IMR-90 (cell line): ENCODE data around the gene PIEZO2. TPM values are rescaled to one million over a fixed set of nuclear protein-coding genes. Genes with fewer than 3 reads are reported as not detected.

Experiments
- ATAC-seq: fragments of 200-7000 bp; cut with Tn5 transposase; 2 replicates; pipeline ENCODE4 v1.9.1; 2020; ENCODE audit warnings: low read depth, mild to moderate bottlenecking, moderate library complexity
- BruUV-seq: library from RNA; stranded (reverse); fragments of 400-500 nt; replicated peaks from 2 replicates; lab custom pipeline; 2021; lab: Mats Ljungman, UMichigan
- CTCF ChIA-PET: fragments of 300-600 bp; formaldehyde crosslinking; extraction: SDS; loops from one replicate; lab custom pipeline; 2021; ENCODE audit warnings: antibody characterized with exemption; lab: Yijun Ruan, JAX
- POLR2A ChIA-PET: fragments of 300-600 bp; sonication (Branson Sonifier 250); formaldehyde crosslinking; loops from one replicate; lab custom pipeline; 2022; ENCODE audit warnings: antibody characterized with exemption; ENCODE audit not compliant: unreplicated experiment; lab: Charles Lee
- DNase-seq: peaks from one replicate; pipeline ENCODE4 v3.0.0; 2013
- H2AFZ ChIP-seq: replicated peaks from 2 replicates; pipeline ENCODE3; 2013; ENCODE audit warnings: low read length, mild to moderate bottlenecking; ENCODE audit not compliant: poor library complexity
- H2AK5ac ChIP-seq: 2 replicates; pipeline ENCODE4 v1.6.1; 2013; ENCODE audit warnings: low read depth, low read length, inconsistent platforms
- H2AK9ac ChIP-seq: replicated peaks from 2 replicates; pipeline ENCODE3; 2013; ENCODE audit warnings: mild to moderate bottlenecking, low read depth, low read length, moderate library complexity; ENCODE audit not compliant: poor library complexity
- H2BK120ac ChIP-seq: 2 replicates; pipeline ENCODE4 v1.6.1; 2013; ENCODE audit warnings: low read depth, low read length, inconsistent platforms
- H2BK15ac ChIP-seq: 3 replicates; pipeline ENCODE4 v1.6.1; 2013; ENCODE audit warnings: low read depth, low read length, inconsistent platforms
- H2BK20ac ChIP-seq: 2 replicates; pipeline ENCODE4 v1.6.1; 2013; ENCODE audit warnings: low read depth, mild to moderate bottlenecking, inconsistent platforms, low read length, moderate library complexity
- H2BK5ac ChIP-seq: 2 replicates; pipeline ENCODE4 v1.6.1; 2013; ENCODE audit warnings: mild to moderate bottlenecking, low read depth, low read length, inconsistent platforms; ENCODE audit not compliant: poor library complexity, severe bottlenecking
- H3K14ac ChIP-seq: replicated peaks from 2 replicates; pipeline ENCODE4 v1.6.1; 2013; ENCODE audit warnings: low read depth, low read length, inconsistent platforms
- H3K18ac ChIP-seq: 2 replicates; pipeline ENCODE4 v1.6.1; 2013; ENCODE audit warnings: low read depth, low read length, control low read depth
- H3K23ac ChIP-seq: 2 replicates; pipeline ENCODE4 v1.6.1; 2013; ENCODE audit warnings: low read depth, low read length, inconsistent platforms
- H3K27ac ChIP-seq: 2 replicates; pipeline ENCODE4 v1.5.1; 2013; ENCODE audit warnings: mild to moderate bottlenecking, control low read depth, low read length; ENCODE audit not compliant: insufficient read depth
- H3K27me3 ChIP-seq: 2 replicates; pipeline ENCODE4 v1.6.1; 2013; ENCODE audit warnings: low read length; ENCODE audit not compliant: control insufficient read depth, insufficient read depth
- H3K36me3 ChIP-seq: 2 replicates; pipeline ENCODE4 v1.6.1; 2013; ENCODE audit warnings: low read length, mixed read lengths; ENCODE audit not compliant: control insufficient read depth, insufficient read depth
- H3K4ac ChIP-seq: 2 replicates; pipeline ENCODE4 v1.6.1; 2013; ENCODE audit warnings: low read depth, low read length, inconsistent platforms
- H3K4me1 ChIP-seq: 2 replicates; pipeline ENCODE4 v1.6.1; 2013; ENCODE audit warnings: low read length, mixed read lengths; ENCODE audit not compliant: control insufficient read depth, insufficient read depth
- H3K4me2 ChIP-seq: 2 replicates; pipeline ENCODE4 v1.6.1; 2013; ENCODE audit warnings: low read depth, mild to moderate bottlenecking, control low read depth, low read length, moderate library complexity
- H3K4me3 ChIP-seq: 2 replicates; pipeline ENCODE4 v1.5.1; 2013; ENCODE audit warnings: low read depth, mild to moderate bottlenecking, control low read depth, low read length, moderate library complexity; ENCODE audit not compliant: insufficient read depth
- H3K56ac ChIP-seq: 2 replicates; pipeline ENCODE4 v1.6.1; 2013; ENCODE audit warnings: low read length, inconsistent platforms; ENCODE audit not compliant: insufficient read depth; ENCODE audit errors: extremely low read depth
- H3K79me1 ChIP-seq, 2 experiments: 2 replicates each; pipeline ENCODE4 v1.6.1; 2013; ENCODE audit warnings: low read length in 2 of 2, inconsistent platforms in 1 of 2, low read depth in 1 of 2
- H3K9ac ChIP-seq: 2 replicates; pipeline ENCODE4 v1.6.1; 2013; ENCODE audit warnings: low read depth, low read length, control low read depth
- H3K9me1 ChIP-seq: 2 replicates; pipeline ENCODE4 v1.6.1; 2013; ENCODE audit warnings: low read length, inconsistent platforms; ENCODE audit not compliant: insufficient read depth
- H3K9me3 ChIP-seq: 2 replicates; pipeline ENCODE4 v1.6.1; 2013; ENCODE audit warnings: low read length; ENCODE audit not compliant: control insufficient read depth, insufficient read depth
- H4K20me1 ChIP-seq: 2 replicates; pipeline ENCODE4 v1.6.1; 2013; ENCODE audit warnings: low read length, inconsistent platforms; ENCODE audit not compliant: insufficient read depth
- H4K5ac ChIP-seq: 2 replicates; pipeline ENCODE4 v1.6.1; 2013; ENCODE audit warnings: mild to moderate bottlenecking, low read depth, low read length, control low read depth
- H4K8ac ChIP-seq, 2 experiments: 2 replicates each; pipeline ENCODE4 v1.6.1; 2013; ENCODE audit warnings: low read depth in 2 of 2, low read length in 2 of 2, control low read depth in 1 of 2, inconsistent platforms in 1 of 2
- H4K91ac ChIP-seq: 2 replicates; pipeline ENCODE4 v1.6.1; 2013; ENCODE audit warnings: low read depth, low read length, inconsistent platforms; ENCODE audit not compliant: insufficient read depth
- BHLHE40 ChIP-seq: fragments of 150-350 bp; IDR thresholded peaks from 2 replicates; pipeline ENCODE4 v1.6.1; 2016; ENCODE audit warnings: mild to moderate bottlenecking, low read depth, low read length
- CEBPB ChIP-seq: IDR thresholded peaks from 2 replicates; pipeline ENCODE4 v1.6.1; 2012; ENCODE audit warnings: low read depth, low read length, improper control_type of control experiment
- CHD1 ChIP-seq: IDR thresholded peaks from 2 replicates; pipeline ENCODE4 v1.6.1; 2012; ENCODE audit warnings: low read depth, low read length, improper control_type of control experiment
- CTCF ChIP-seq: conservative IDR thresholded peaks from 2 replicates; pipeline ENCODE4 v1.5.1; 2012; ENCODE audit warnings: mild to moderate bottlenecking, low read depth, low read length, improper control_type of control experiment
- FOS ChIP-seq: fragments of 150-350 bp; IDR thresholded peaks from 2 replicates; pipeline ENCODE4 v1.6.1; 2016; ENCODE audit warnings: low read depth, low read length
- MAFK ChIP-seq: IDR thresholded peaks from 2 replicates; pipeline ENCODE4 v1.6.1; 2012; ENCODE audit warnings: low read depth, low read length, improper control_type of control experiment
- MXI1 ChIP-seq: IDR thresholded peaks from 2 replicates; pipeline ENCODE4 v1.6.1; 2012; ENCODE audit warnings: low read depth, mild to moderate bottlenecking, low read length, moderate library complexity, borderline replicate concordance
- NFE2L2 ChIP-seq: fragments of 150-350 bp; IDR thresholded peaks from 2 replicates; pipeline ENCODE4 v1.6.1; 2016; ENCODE audit warnings: low read depth, mild to moderate bottlenecking, low read length
- POLR2A ChIP-seq: IDR thresholded peaks from 2 replicates; pipeline ENCODE4 v1.6.1; 2012; ENCODE audit warnings: mild to moderate bottlenecking, low read depth, low read length
- RAD21 ChIP-seq: IDR thresholded peaks from 2 replicates; pipeline ENCODE4 v1.6.1; 2012; ENCODE audit warnings: low read length, improper control_type of control experiment
- RCOR1 ChIP-seq: IDR thresholded peaks from 2 replicates; pipeline ENCODE4 v1.6.1; 2012; ENCODE audit warnings: mild to moderate bottlenecking, low read length, improper control_type of control experiment; ENCODE audit not compliant: insufficient replicate concordance
- RFX5 ChIP-seq: IDR thresholded peaks from 2 replicates; pipeline ENCODE4 v1.8.0; 2012; ENCODE audit warnings: low read depth, mild to moderate bottlenecking, low read length, moderate library complexity
- WGBS, 2 experiments: methylation state at CpG; one replicate each; pipeline versions ENCODE4 v1.1.5 to v1.1.7; 2013; ENCODE audit warnings: missing lambda C conversion rate in 2 of 2; ENCODE audit not compliant: insufficient read length in 1 of 2; ENCODE audit errors: extremely low coverage in 2 of 2; 5-methylcytosine and 5-hydroxymethylcytosine counted together
- dilution Hi-C: fragments of 300-500 bp; cut with HindIII; formaldehyde crosslinking; loops from one replicate; pipeline ENCODE4 v1.14.3; 2018; ENCODE audit warnings: low sequenced_read_pairs; ENCODE audit not compliant: unreplicated experiment
- in situ Hi-C: fragments of 300-500 bp; cut with MboI; formaldehyde crosslinking; loops from 3 replicates; pipeline ENCODE4 v1.14.3; 2019; ENCODE audit warnings: low sequenced_read_pairs, inconsistent platforms, mixed read lengths
- intact Hi-C: fragments of 100-400 bp; cut with micrococcal nuclease; formaldehyde crosslinking; loops from 2 replicates; pipeline ENCODE4 v1.10.0; 2022
- polyA plus RNA-seq, 3 experiments: library from polyadenylated mRNA; depleted of rRNA; stranded (reverse); fragments of >200 nt; gene quantifications; 2 replicates each; pipeline ENCODE4 v1.2.3, GENCODE V29; 2012; ENCODE audit warnings: low replicate concordance in 1 of 3
- total RNA-seq: library from RNA; depleted of rRNA; stranded (reverse); fragments of >200 nt; gene quantifications from 2 replicates; pipeline ENCODE4 v1.2.3, GENCODE V29; 2012
- TF ChIP-seq, protein P1 (sequence below): fragments of 150-350 bp; IDR thresholded peaks from 2 replicates; pipeline ENCODE4 v1.6.1; 2016; ENCODE audit warnings: low read depth, mild to moderate bottlenecking, low read length, moderate library complexity, borderline replicate concordance
- TF ChIP-seq, protein P2 (sequence below): fragments of 150-350 bp; IDR thresholded peaks from 2 replicates; pipeline ENCODE4 v1.6.1; 2017; ENCODE audit warnings: mild to moderate bottlenecking, antibody characterized with exemption, low read length, low read depth

Gene PIEZO2
- total and polyA plus RNA-seq, 2 of the 4 experiments (the other 2 are of a cell fraction), result 2.4 to 4.1 TPM

GRCh38 chr18:10670856-10671255 lies 478.5 kb downstream of the PIEZO2 start:
- Histone ChIP-seq H2BK5ac (no peak overlapping the region), H3K56ac (no peak overlapping the region), H3K4me3 (no peak overlapping the region), H3K23ac (no peak overlapping the region), H3K27ac (no peak overlapping the region), H2BK120ac (no peak overlapping the region), H4K91ac (no peak overlapping the region), H2BK15ac (no peak overlapping the region), H3K4me1 (no peaks in the 10 kb centered on the region), H3K9me1 (no peaks in the 10 kb centered on the region), H3K4me2 (no peak overlapping the region), H3K18ac (no peak overlapping the region), H2AK5ac (no peak overlapping the region), H3K9me3 (no peaks in the 10 kb centered on the region), H3K14ac (no peak overlapping the region), H3K9ac (no peak overlapping the region), H4K5ac (no peak overlapping the region), H4K20me1 (no peaks in the 10 kb centered on the region), H2AK9ac (no peak overlapping the region), H2AFZ (peak overlapping the region; percentile 40), H3K4ac (no peak overlapping the region), H3K27me3 (peaks cover 4% of the 10 kb centered on the region), H4K8ac (no peak overlapping the region), H3K79me1 (no peaks in the 10 kb centered on the region), H2BK20ac (no peak overlapping the region), H3K36me3 (no peaks in the 10 kb centered on the region)
- ATAC-seq (no peak), DNase-seq (no peak)
- ChIA-PET CTCF (interaction anchor here (0.5 kb wide), 1 partner anchor 671 kb away, joined by 3 read pairs; no protein-coding TSS in a partner anchor), POLR2A (no interaction called here)
- in situ Hi-C loops, result no loop called here
- 61% methylated on average over 2 of the region's 5 CpGs; no CpG with 5 or more reads in 1 of the 2 experiments for WGBS, 2 experiments
- intact Hi-C loops, result no loop called here
- TSS peak; percentile 92 for BruUV-seq
- TF ChIP-seq CTCF, result no peak
- TF ChIP-seq NFE2L2, result no peak
- TF ChIP-seq CEBPB, result no peak
- TF ChIP-seq POLR2A, result no peak
- TF ChIP-seq MAFK, result no peak
- TF ChIP-seq, protein P1, sequence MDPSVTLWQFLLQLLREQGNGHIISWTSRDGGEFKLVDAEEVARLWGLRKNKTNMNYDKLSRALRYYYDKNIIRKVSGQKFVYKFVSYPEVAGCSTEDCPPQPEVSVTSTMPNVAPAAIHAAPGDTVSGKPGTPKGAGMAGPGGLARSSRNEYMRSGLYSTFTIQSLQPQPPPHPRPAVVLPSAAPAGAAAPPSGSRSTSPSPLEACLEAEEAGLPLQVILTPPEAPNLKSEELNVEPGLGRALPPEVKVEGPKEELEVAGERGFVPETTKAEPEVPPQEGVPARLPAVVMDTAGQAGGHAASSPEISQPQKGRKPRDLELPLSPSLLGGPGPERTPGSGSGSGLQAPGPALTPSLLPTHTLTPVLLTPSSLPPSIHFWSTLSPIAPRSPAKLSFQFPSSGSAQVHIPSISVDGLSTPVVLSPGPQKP, result no peak
- TF ChIP-seq CHD1, result no peak
- TF ChIP-seq RFX5, result no peak
- no peak for TF ChIP-seq FOS
- TF ChIP-seq, protein P2, sequence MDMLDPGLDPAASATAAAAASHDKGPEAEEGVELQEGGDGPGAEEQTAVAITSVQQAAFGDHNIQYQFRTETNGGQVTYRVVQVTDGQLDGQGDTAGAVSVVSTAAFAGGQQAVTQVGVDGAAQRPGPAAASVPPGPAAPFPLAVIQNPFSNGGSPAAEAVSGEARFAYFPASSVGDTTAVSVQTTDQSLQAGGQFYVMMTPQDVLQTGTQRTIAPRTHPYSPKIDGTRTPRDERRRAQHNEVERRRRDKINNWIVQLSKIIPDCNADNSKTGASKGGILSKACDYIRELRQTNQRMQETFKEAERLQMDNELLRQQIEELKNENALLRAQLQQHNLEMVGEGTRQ, result no peak
- TF ChIP-seq BHLHE40, result no peak
- TF ChIP-seq MXI1, result no peak
- TF ChIP-seq RAD21, result no peak
- no peak for TF ChIP-seq RCOR1
- dilution Hi-C loops, result no loop called here
